T-helper 2 cell treated with Interferon-gamma antibody and Interleukin-4, amounts not matched to agents 5 μg/mL and 100 μg/mL, for 36 hours (primary cell): ENCODE measurements around the gene SREBF2.
"Not testable (repeated sequence)": the region's sequence is repeated elsewhere in the genome, so short reads cannot be mapped to it uniquely, and the experiment has no call there.

Experiments
- DNase-seq: peaks from one replicate; pipeline ENCODE4 v3.0.0; 2021; ENCODE audit warnings: low spot score
- H3K27ac Mint-ChIP-seq: one replicate; pipeline ENCODE4 v1.8.0; 2021; ENCODE audit warnings: mild to moderate bottlenecking, mixed read lengths
- H3K27me3 Mint-ChIP-seq: one replicate; pipeline ENCODE4 v1.8.0; 2021; ENCODE audit warnings: low read depth, mixed read lengths
- H3K36me3 Mint-ChIP-seq: one replicate; pipeline ENCODE4 v1.8.0; 2021; ENCODE audit warnings: low read depth, mixed read lengths
- H3K4me1 Mint-ChIP-seq: one replicate; pipeline ENCODE4 v1.8.0; 2021; ENCODE audit warnings: low read depth, mixed read lengths
- H3K4me3 Mint-ChIP-seq: one replicate; pipeline ENCODE4 v1.8.0; 2022; ENCODE audit warnings: mild to moderate bottlenecking, moderate library complexity, mixed read lengths
- H3K9me3 Mint-ChIP-seq: one replicate; pipeline ENCODE4 v1.8.0; 2021; ENCODE audit warnings: mixed read lengths

Gene SREBF2

GRCh38 chr22:41862530-41863266, 29.8 kb downstream of the SREBF2 start:
- Mint-ChIP-seq H3K9me3 (no peaks in the 10 kb centered on the region), H3K4me1 (peaks cover 47% of the 10 kb centered on the region), H3K27ac (peak overlapping the region; percentile 78), H3K4me3 (peak overlapping the region; percentile 47), H3K36me3 (peaks cover 19% of the 10 kb centered on the region), H3K27me3 (no peaks in the 10 kb centered on the region)
- DNase-seq, result peak; percentile 77

GRCh38 chr22:41863472-41863871, 30.6 kb downstream of the SREBF2 start:
- Mint-ChIP-seq H3K27me3 (no peaks in the 10 kb centered on the region), H3K27ac (peak overlapping the region; percentile 78), H3K4me3 (no peak overlapping the region), H3K9me3 (no peaks in the 10 kb centered on the region), H3K36me3 (peaks cover 24% of the 10 kb centered on the region), H3K4me1 (peaks cover 40% of the 10 kb centered on the region)
- no peak for DNase-seq

GRCh38 chr22:41868556-41868955, 35.7 kb downstream of the SREBF2 start:
- Mint-ChIP-seq H3K27me3 (no peaks in the 10 kb centered on the region), H3K4me3 (no peak overlapping the region), H3K4me1 (peaks cover 3% of the 10 kb centered on the region), H3K27ac (no peak overlapping the region), H3K9me3 (no peaks in the 10 kb centered on the region), H3K36me3 (peaks cover 48% of the 10 kb centered on the region)
- no peak for DNase-seq

GRCh38 chr22:41870081-41870480, 37.2 kb downstream of the SREBF2 start:
- not testable (repeated sequence) for H3K27me3 Mint-ChIP-seq, H3K4me1 Mint-ChIP-seq, DNase-seq, H3K27ac Mint-ChIP-seq, H3K4me3 Mint-ChIP-seq, H3K9me3 Mint-ChIP-seq
- H3K36me3 Mint-ChIP-seq, result peaks cover 55% of the 10 kb centered on the region

- Mint-ChIP-seq H3K4me3 (no peak overlapping the region), H3K9me3 (no peaks in the 10 kb centered on the region), H3K4me1 (no peaks in the 10 kb centered on the region), H3K27ac (no peak overlapping the region), H3K27me3 (no peaks in the 10 kb centered on the region), H3K36me3 (peaks cover 62% of the 10 kb centered on the region)
- DNase-seq, result no peak
These were observed 37.9 kb downstream of the SREBF2 start for GRCh38 chr22:41870786-41871185.

- H3K27ac Mint-ChIP-seq, result peak overlapping the region; percentile 13
- H3K4me1 Mint-ChIP-seq, result no peaks in the 10 kb centered on the region
- peak; percentile 31 for DNase-seq
- peaks cover 69% of the 10 kb centered on the region for H3K36me3 Mint-ChIP-seq
- H3K4me3 Mint-ChIP-seq, result no peak overlapping the region
- no peaks in the 10 kb centered on the region for H3K27me3 Mint-ChIP-seq
- no peaks in the 10 kb centered on the region for H3K9me3 Mint-ChIP-seq
These were observed 40.5 kb downstream of the SREBF2 start for GRCh38 chr22:41873391-41873790.

GRCh38 chr22:41874090-41874489, 41.2 kb downstream of the SREBF2 start:
- DNase-seq, result no peak
- Mint-ChIP-seq H3K4me3 (no peak overlapping the region), H3K9me3 (no peaks in the 10 kb centered on the region), H3K36me3 (peaks cover 68% of the 10 kb centered on the region), H3K27ac (no peak overlapping the region), H3K4me1 (no peaks in the 10 kb centered on the region), H3K27me3 (no peaks in the 10 kb centered on the region)

GRCh38 chr22:41875531-41876270, 42.8 kb downstream of the SREBF2 start:
- Mint-ChIP-seq H3K27ac (peak overlapping the region; percentile 41), H3K4me1 (no peaks in the 10 kb centered on the region), H3K27me3 (no peaks in the 10 kb centered on the region), H3K36me3 (peaks cover 66% of the 10 kb centered on the region), H3K4me3 (no peak overlapping the region), H3K9me3 (no peaks in the 10 kb centered on the region)
- DNase-seq, result no peak

- Mint-ChIP-seq H3K36me3 (peaks cover 65% of the 10 kb centered on the region), H3K4me3 (no peak overlapping the region), H3K9me3 (no peaks in the 10 kb centered on the region), H3K27ac (no peak overlapping the region), H3K27me3 (no peaks in the 10 kb centered on the region), H3K4me1 (no peaks in the 10 kb centered on the region)
- DNase-seq, result no peak
These were observed 43.4 kb downstream of the SREBF2 start for GRCh38 chr22:41876275-41876674.

- Mint-ChIP-seq H3K36me3 (peaks cover 68% of the 10 kb centered on the region), H3K27ac (peak overlapping the region; percentile 11)
These were observed 43.8 kb downstream of the SREBF2 start for GRCh38 chr22:41876675-41877074.

GRCh38 chr22:41880653-41881052, 47.7 kb downstream of the SREBF2 start:
- no peaks in the 10 kb centered on the region for H3K9me3 Mint-ChIP-seq
- H3K27ac Mint-ChIP-seq, result no peak overlapping the region
- peaks cover 2% of the 10 kb centered on the region for H3K4me1 Mint-ChIP-seq
- H3K36me3 Mint-ChIP-seq, result peaks cover 67% of the 10 kb centered on the region
- H3K27me3 Mint-ChIP-seq, result no peaks in the 10 kb centered on the region
- H3K4me3 Mint-ChIP-seq, result no peak overlapping the region
- DNase-seq, result no peak

More at GRCh38 chr22:41876675-41877074, 43.8 kb downstream of the SREBF2 start:
- no peaks in the 10 kb centered on the region for H3K9me3 Mint-ChIP-seq
- H3K4me3 Mint-ChIP-seq, result no peak overlapping the region
- no peaks in the 10 kb centered on the region for H3K27me3 Mint-ChIP-seq
- H3K4me1 Mint-ChIP-seq, result no peaks in the 10 kb centered on the region
- DNase-seq, result no peak

- Mint-ChIP-seq H3K27me3 (no peaks in the 10 kb centered on the region), H3K4me3 (no peak overlapping the region), H3K27ac (no peak overlapping the region), H3K4me1 (peaks cover 2% of the 10 kb centered on the region), H3K36me3 (peaks cover 70% of the 10 kb centered on the region), H3K9me3 (no peaks in the 10 kb centered on the region)
- no peak for DNase-seq
These were observed 50.5 kb downstream of the SREBF2 start for GRCh38 chr22:41883400-41883799.

- H3K4me1 Mint-ChIP-seq, result peaks cover 2% of the 10 kb centered on the region
- peaks cover 67% of the 10 kb centered on the region for H3K36me3 Mint-ChIP-seq
- H3K27me3 Mint-ChIP-seq, result no peaks in the 10 kb centered on the region
- no peak overlapping the region for H3K27ac Mint-ChIP-seq
- H3K9me3 Mint-ChIP-seq, result no peaks in the 10 kb centered on the region
- H3K4me3 Mint-ChIP-seq, result no peak overlapping the region
- DNase-seq, result no peak
These were observed 52.2 kb downstream of the SREBF2 start for GRCh38 chr22:41885116-41885515.

- Mint-ChIP-seq H3K27me3 (no peaks in the 10 kb centered on the region), H3K4me3 (no peak overlapping the region), H3K9me3 (no peaks in the 10 kb centered on the region), H3K27ac (no peak overlapping the region), H3K36me3 (peaks cover 65% of the 10 kb centered on the region), H3K4me1 (peaks cover 2% of the 10 kb centered on the region)
- DNase-seq, result no peak
These were observed 52.6 kb downstream of the SREBF2 start for GRCh38 chr22:41885516-41885915.
